Esophagus (tissue), 2 donors: ENCODE measurements around the gene MERTK. TPM values are rescaled to one million over a fixed set of nuclear protein-coding genes. Genes with fewer than 3 reads are reported as not detected.

Source experiments
- H3K27ac ChIP-seq, 2 donors: one replicate each; pipeline ENCODE4 v1.5.1; 2013; ENCODE audit warnings: low read depth in 2 of 2, mild to moderate bottlenecking in 2 of 2, inconsistent platforms in 1 of 2, low read length in 1 of 2, moderate library complexity in 1 of 2
- H3K27me3 ChIP-seq, 2 donors: one replicate each; pipeline ENCODE4 v1.6.1; 2013; ENCODE audit warnings: low read length in 2 of 2, control low read depth in 1 of 2, mild to moderate bottlenecking in 1 of 2; ENCODE audit not compliant: insufficient read depth in 2 of 2, control insufficient read depth in 1 of 2
- H3K36me3 ChIP-seq, 2 donors: one replicate each; pipeline ENCODE4 v1.6.1; 2013; ENCODE audit warnings: low read length in 1 of 2; ENCODE audit not compliant: control insufficient read depth in 2 of 2, insufficient read depth in 2 of 2
- H3K4me1 ChIP-seq, 2 donors: one replicate each; pipeline ENCODE4 v1.6.1; 2013; ENCODE audit warnings: low read length in 1 of 2; ENCODE audit not compliant: control insufficient read depth in 2 of 2, insufficient read depth in 2 of 2
- H3K4me3 ChIP-seq, 2 donors: one replicate each; pipeline ENCODE4 v1.5.1; 2013; ENCODE audit warnings: low read length in 2 of 2, mild to moderate bottlenecking in 2 of 2, low read depth in 1 of 2, moderate library complexity in 1 of 2
- H3K9me3 ChIP-seq, 2 donors: one replicate each; pipeline ENCODE4 v1.6.1; 2013; ENCODE audit warnings: mild to moderate bottlenecking in 2 of 2, low read depth in 1 of 2, low read length in 1 of 2, moderate library complexity in 1 of 2; ENCODE audit not compliant: control insufficient read depth in 2 of 2, insufficient read depth in 1 of 2
- WGBS, 2 donors: extraction: QIAGEN DNeasy Blood & Tissue Kit; methylation state at CpG; one replicate each; pipeline ENCODE4 v1.1.7; 2013; 5-methylcytosine and 5-hydroxymethylcytosine counted together
- polyA plus RNA-seq, 2 donors: library from polyadenylated mRNA; stranded (reverse); fragments of 200-250 nt; gene quantifications; one replicate each; pipeline ENCODE4 v1.2.3, GENCODE V29; 2013
- donor health status: healthy with polysubstance abuse.
- donor health status: Bipolar disorder and iron deficiency.

Gene MERTK
- polyA plus RNA-seq, 2 donors = 2.5 to 2.9 TPM

DNA sequence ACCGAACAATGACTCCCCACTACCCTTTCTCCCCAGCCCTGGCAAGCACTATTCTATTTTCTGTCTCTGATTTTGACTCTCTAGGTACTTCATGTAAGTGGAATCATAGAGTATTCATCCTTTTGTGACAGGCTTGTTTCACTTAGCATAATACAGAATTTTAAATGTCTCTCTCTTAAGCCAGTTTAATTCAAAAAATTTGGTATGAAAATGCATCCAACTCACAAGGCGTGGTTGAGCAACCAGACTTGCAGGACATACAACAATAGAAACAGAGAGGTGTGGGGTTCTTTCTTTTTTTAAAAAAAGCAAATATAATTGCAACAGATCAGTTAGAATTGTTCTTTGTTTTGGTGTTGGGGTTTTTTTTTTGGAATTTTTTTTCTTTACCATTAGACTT, 109.1 kb downstream of the MERTK start:
- H3K27ac ChIP-seq = no peak overlapping the region
- no peaks in the 10 kb centered on the region for H3K27me3 ChIP-seq
- no peaks in the 10 kb centered on the region for H3K9me3 ChIP-seq
- H3K36me3 ChIP-seq = no peaks in the 10 kb centered on the region
- 73% methylated on average over 2 of the region's 2 CpGs for WGBS, 2 donors
- peaks cover 0 to 2% of the 10 kb centered on the region in 2 donors for H3K4me1 ChIP-seq
- H3K4me3 ChIP-seq = no peak overlapping the region

DNA sequence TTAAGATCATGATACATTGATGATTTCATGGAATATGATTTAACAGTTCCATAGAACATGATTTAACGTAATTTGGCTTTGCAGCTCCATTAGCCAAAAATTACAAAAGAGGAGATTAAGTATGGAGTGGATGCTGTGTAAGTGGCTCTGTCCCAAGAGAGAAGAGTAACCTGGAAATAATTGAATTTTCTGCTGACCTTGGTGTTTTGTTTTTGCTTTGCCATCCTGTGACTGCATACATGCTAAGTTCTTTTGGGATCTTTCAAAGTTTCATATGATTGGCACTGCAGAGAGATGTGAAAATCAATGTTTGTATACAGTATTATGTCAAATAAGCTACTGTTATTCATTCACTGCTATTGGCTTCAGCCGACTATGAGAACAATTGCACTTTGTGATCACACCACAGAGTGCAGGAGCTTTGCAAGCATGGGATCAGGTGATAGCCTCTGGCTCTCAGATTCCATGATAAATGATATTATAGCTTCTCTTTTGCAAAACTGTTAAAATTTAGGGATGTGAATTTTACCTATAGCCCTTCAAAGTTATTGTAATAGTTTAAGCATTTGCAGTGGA, 110.6 kb downstream of the MERTK start:
- Histone ChIP-seq H3K4me3 (no peak overlapping the region), H3K27ac (no peak overlapping the region), H3K36me3 (no peaks in the 10 kb centered on the region), H3K27me3 (no peaks in the 10 kb centered on the region), H3K9me3 (no peaks in the 10 kb centered on the region), H3K4me1 (peaks cover 0 to 2% of the 10 kb centered on the region in 2 donors)
- WGBS, 2 donors = 69 to 73% methylated on average over 2 of the region's 2 CpGs

DNA sequence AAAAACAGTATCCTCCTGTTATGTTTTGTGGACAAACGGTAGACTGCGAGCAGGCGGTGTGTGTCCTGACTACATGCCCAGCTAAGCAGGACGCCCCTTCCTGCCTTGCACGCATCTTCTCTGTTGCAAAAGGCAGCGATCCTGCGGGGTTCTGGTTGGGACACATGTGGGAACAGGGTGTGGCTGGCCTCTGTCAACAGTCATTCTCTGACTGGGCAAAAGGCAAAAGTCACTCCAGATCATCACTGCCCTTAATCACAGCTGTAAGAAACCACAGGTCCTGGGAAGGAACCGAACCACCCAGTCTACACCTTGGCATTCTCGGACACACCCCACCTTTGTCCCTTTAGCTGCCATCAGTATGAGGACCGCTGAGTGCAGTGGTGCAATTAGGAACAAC, 112.3 kb downstream of the MERTK start:
- Histone ChIP-seq H3K27me3 (no peaks in the 10 kb centered on the region), H3K27ac (no peak overlapping the region), H3K9me3 (no peaks in the 10 kb centered on the region), H3K4me1 (no peaks in the 10 kb centered on the region), H3K36me3 (no peaks in the 10 kb centered on the region), H3K4me3 (no peak overlapping the region)
- WGBS, 2 donors = 75 to 80% methylated on average over 10 of the region's 10 CpGs

DNA sequence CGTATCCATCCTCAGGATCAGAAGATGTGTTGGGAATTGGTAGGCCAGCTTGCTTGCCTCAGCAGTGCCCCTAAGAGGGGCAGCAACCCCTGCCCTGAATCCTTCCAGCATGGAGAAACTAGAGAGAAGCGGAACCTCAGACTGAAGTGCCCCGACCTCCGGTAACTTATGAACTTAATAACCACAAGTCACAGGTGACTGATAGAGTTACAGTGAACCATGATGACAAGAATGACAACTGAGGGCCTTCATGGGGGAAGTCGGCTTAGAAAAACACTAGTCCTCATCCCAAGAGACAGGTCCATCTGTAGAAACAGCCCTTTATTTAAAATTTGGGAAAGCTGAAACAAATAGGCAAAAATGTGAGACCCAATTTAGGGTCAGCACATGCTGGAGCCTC, 114.1 kb downstream of the MERTK start:
- H3K27ac ChIP-seq = no peak overlapping the region
- no peaks in the 10 kb centered on the region for H3K36me3 ChIP-seq
- 74 to 78% methylated on average over 5 of the region's 5 CpGs for WGBS, 2 donors
- H3K27me3 ChIP-seq = no peaks in the 10 kb centered on the region
- H3K9me3 ChIP-seq = no peaks in the 10 kb centered on the region
- no peaks in the 10 kb centered on the region for H3K4me1 ChIP-seq
- H3K4me3 ChIP-seq = no peak overlapping the region

DNA sequence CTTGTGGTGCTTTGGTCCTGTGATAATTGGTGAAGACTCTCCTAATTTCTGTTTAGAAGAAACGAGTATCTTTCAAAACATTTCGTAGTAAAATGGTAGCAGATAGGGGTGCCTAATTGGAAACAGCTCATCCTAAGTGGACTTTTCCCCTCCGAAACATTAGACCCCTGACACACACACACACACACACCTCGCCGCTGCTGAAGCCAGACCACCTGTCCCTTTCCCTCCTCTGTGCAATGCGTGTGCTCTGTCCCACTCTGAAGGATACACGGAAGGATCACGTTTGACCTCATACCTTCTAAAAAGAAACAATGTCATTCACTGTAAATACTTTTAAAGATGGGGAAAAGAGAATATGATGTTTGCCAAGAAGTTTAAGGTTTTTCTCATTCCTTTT, 120.4 kb downstream of the MERTK start:
- H3K4me1 ChIP-seq = no peaks in the 10 kb centered on the region

DNA sequence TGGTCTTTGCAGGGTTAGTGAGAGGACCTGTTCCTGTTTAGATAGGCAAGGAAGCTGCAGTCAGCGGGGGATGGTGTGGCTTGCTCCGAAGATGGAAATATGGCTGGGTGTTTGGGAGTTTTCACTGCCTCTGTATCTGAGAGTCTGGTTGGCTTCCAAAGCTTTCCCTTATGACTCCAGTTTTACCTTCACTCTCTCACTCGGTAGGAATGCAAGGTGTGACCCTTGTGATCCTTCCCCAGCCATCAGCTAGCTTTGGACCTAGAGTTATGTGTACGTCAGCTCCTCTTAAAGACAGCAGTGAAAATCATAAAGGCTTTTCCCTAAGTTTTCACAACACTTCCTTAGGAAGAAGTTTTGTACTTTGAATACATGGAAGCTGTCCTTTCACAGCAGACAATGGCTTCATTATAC, 121.2 kb downstream of the MERTK start:
- no peak overlapping the region for H3K27ac ChIP-seq
- no peaks in the 10 kb centered on the region for H3K9me3 ChIP-seq
- peaks cover 0 to 8% of the 10 kb centered on the region in 2 donors for H3K36me3 ChIP-seq
- no peaks in the 10 kb centered on the region for H3K27me3 ChIP-seq
- 70 to 77% methylated on average over 4 of the region's 4 CpGs for WGBS, 2 donors
- no peak overlapping the region for H3K4me3 ChIP-seq
- H3K4me1 ChIP-seq = no peaks in the 10 kb centered on the region

More for the DNA sequence above, 120.4 kb downstream of the MERTK start:
- Histone ChIP-seq H3K4me3 (no peak overlapping the region), H3K9me3 (no peaks in the 10 kb centered on the region), H3K27ac (no peak overlapping the region), H3K27me3 (no peaks in the 10 kb centered on the region), H3K36me3 (peaks cover 0 to 8% of the 10 kb centered on the region in 2 donors)
- WGBS, 2 donors = 88 to 89% methylated on average over 8 of the region's 8 CpGs

DNA sequence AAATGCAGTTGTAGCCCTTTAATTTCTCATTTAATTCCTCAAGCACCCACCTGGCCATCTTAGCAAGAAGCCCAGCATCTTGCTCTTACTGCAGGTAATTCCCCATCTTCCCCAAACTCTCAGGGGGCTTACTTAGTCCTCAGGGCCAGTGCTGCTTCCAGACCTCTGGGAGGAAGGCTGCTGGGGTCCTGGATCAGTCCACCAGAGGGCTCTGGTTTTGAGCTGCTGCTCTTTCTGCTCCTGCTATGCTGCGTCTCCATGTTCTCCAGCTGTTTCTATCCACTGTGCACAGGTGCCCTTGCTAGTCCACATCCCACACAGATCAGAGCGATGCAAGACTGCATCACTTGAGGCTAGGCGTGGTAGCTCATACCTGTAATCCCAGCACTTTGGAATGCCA, 122.2 kb downstream of the MERTK start:
- H3K9me3 ChIP-seq = no peaks in the 10 kb centered on the region
- H3K27ac ChIP-seq = no peak overlapping the region
- H3K4me3 ChIP-seq = no peak overlapping the region
- no peaks in the 10 kb centered on the region for H3K27me3 ChIP-seq
- H3K4me1 ChIP-seq = no peaks in the 10 kb centered on the region
- WGBS, 2 donors = 78 to 94% methylated on average over 3 of the region's 3 CpGs
- peaks cover 0 to 14% of the 10 kb centered on the region in 2 donors for H3K36me3 ChIP-seq

DNA sequence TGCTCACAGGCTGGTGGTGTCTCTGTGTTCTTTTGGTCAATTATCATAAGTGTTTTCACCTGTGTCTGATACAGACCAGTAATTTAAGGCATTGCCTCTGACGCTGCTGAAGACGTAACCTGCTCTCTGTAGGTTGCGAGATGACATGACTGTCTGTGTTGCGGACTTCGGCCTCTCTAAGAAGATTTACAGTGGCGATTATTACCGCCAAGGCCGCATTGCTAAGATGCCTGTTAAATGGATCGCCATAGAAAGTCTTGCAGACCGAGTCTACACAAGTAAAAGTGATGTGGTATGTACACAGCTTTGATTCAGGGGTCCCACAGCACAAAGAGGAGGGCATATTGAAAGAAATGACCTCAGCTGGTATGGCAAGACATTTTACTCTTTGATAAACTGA, 122.9 kb downstream of the MERTK start:
- Histone ChIP-seq H3K36me3 (peaks cover 0 to 14% of the 10 kb centered on the region in 2 donors), H3K27me3 (no peaks in the 10 kb centered on the region), H3K4me3 (no peak overlapping the region), H3K27ac (no peak overlapping the region), H3K9me3 (no peaks in the 10 kb centered on the region), H3K4me1 (no peaks in the 10 kb centered on the region)
- 94 to 95% methylated on average over 10 of the region's 10 CpGs for WGBS, 2 donors

DNA sequence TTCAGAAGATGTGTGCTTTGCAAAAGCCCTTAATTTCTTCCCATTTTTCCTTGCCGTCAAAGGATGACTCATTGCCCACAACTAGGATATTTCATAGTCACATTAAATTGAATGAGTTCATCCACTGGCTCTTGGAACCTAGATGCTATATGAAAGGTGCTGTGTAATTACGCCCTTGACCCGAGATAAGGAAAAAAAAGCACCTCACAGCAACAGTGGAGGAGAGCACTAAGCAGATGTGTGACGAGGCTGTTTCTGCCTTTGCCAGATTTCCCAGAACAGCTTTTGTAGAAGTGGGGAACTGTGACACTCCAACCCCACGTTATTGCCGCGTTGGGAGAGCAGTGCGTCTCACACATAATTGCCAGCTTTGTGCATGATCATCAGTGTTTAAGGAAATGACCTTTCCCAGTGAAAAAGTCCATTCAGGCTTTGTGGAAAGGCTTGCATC, 123.4 kb downstream of the MERTK start:
- Histone ChIP-seq H3K27ac (no peak overlapping the region), H3K4me1 (no peaks in the 10 kb centered on the region), H3K9me3 (no peaks in the 10 kb centered on the region), H3K4me3 (no peak overlapping the region), H3K27me3 (no peaks in the 10 kb centered on the region), H3K36me3 (peaks cover 0 to 14% of the 10 kb centered on the region in 2 donors)
- 80 to 87% methylated on average over 8 of the region's 8 CpGs for WGBS, 2 donors

DNA sequence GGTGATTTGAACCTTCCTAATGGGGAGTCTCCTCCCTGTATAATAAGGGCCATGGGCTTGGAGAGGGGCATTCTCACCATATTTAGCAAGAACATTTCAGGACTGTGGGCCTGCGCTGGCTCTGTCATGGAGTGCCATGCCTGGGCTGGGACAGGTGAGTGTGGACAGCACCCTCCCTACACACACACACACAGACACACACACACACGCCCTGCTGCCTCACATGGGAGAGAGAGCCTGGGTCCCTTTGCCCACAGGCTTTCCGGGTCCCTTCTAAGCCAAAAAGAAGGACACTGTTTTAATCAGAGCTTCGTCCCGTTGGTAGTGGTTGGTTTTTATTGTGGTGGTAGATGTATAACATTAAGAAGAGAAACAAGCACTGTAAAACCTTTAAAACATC, 125.3 kb downstream of the MERTK start:
- peaks cover 0 to 14% of the 10 kb centered on the region in 2 donors for H3K36me3 ChIP-seq
- H3K27me3 ChIP-seq = no peaks in the 10 kb centered on the region
- no peaks in the 10 kb centered on the region for H3K9me3 ChIP-seq
- H3K27ac ChIP-seq = no peak overlapping the region
- no peak overlapping the region for H3K4me3 ChIP-seq
- no peaks in the 10 kb centered on the region for H3K4me1 ChIP-seq
- WGBS, 2 donors = 92 to 94% methylated on average over 5 of the region's 5 CpGs
